HL-60 (cell line): Measurements from ENCODE around the gene SPTBN5.

Experiments used
- CTCF ChIP-seq: IDR thresholded peaks from one replicate; pipeline ENCODE4 v1.5.1; 2011; ENCODE audit warnings: low read length, control low read depth, inconsistent platforms; ENCODE audit not compliant: insufficient read depth
- GABPA ChIP-seq: IDR thresholded peaks from 2 replicates; pipeline ENCODE4 v1.6.1; 2012; ENCODE audit warnings: low read depth
- POLR2AphosphoS5 ChIP-seq: IDR thresholded peaks from 2 replicates; pipeline ENCODE4 v1.6.1; 2012; ENCODE audit warnings: low read depth
- REST ChIP-seq: IDR thresholded peaks from 2 replicates; pipeline ENCODE4 v1.6.1; 2012; ENCODE audit warnings: low read depth; ENCODE audit not compliant: insufficient replicate concordance
- SPI1 ChIP-seq: IDR thresholded peaks from 2 replicates; pipeline ENCODE4 v1.6.1; 2012; ENCODE audit warnings: low read depth, mild to moderate bottlenecking, borderline replicate concordance

GRCh38 chr15:41836713-41837454 is 57.0 kb downstream of the SPTBN5 start:
- TF ChIP-seq CTCF (no peak), POLR2AphosphoS5 (no peak), REST (no peak), GABPA (no peak), SPI1 (no peak)
